Measurements from ENCODE around the gene WWP2. TPM values are rescaled to one million over a fixed set of nuclear protein-coding genes. Genes with fewer than 3 reads are reported as not detected.
"Not testable (repeated sequence)": the region's sequence is repeated elsewhere in the genome, so short reads cannot be mapped to it uniquely, and the experiment has no call there.

WWP2 gene
- total RNA-seq, 1 donor from 2014 or later = 38.8 TPM

- Mint-ChIP-seq H3K4me3 (peak overlapping the region; percentile 100), H3K9me3 (no peaks in the 10 kb centered on the region), H3K4me1 (ENCODE audit: unreplicated experiment) (peaks cover 8% of the 10 kb centered on the region), H3K27ac (peak overlapping the region; percentile 99), H3K27me3 (peaks cover 6% of the 10 kb centered on the region), H3K36me3 (peaks cover 12% of the 10 kb centered on the region)
- DNase-seq (ENCODE audit: extremely low spot score, unreplicated experiment) = no peak
- no peak for TF ChIP-seq CTCF (conservative IDR thresholded peaks at IDR 0.05)
These were observed 8.0 kb upstream of the WWP2 start for GRCh38 chr16:69754143-69754468.

- peak; percentile 98 for TF ChIP-seq CTCF (conservative IDR thresholded peaks at IDR 0.05)
- H3K27me3 Mint-ChIP-seq = peaks cover 6% of the 10 kb centered on the region
- peak within 1 kb of the TSS; percentile 99 for H3K27ac Mint-ChIP-seq
- H3K36me3 Mint-ChIP-seq = peaks cover 12% of the 10 kb centered on the region
- peaks cover 8% of the 10 kb centered on the region for H3K4me1 Mint-ChIP-seq (ENCODE audit: unreplicated experiment)
- H3K9me3 Mint-ChIP-seq = no peaks in the 10 kb centered on the region
- H3K4me3 Mint-ChIP-seq = peak within 1 kb of the TSS; percentile 100
- peak; percentile 97 for DNase-seq (ENCODE audit: extremely low spot score, unreplicated experiment)
These were observed 7.4 kb upstream of the WWP2 start, which contains the start of gene NOB1 for GRCh38 chr16:69754469-69755310. Gene NOB1 (minus strand): TSS chr16:69754926. CDS start chr16:69754910, 16 bp downstream.

- H3K36me3 Mint-ChIP-seq = peaks cover 12% of the 10 kb centered on the region
- H3K4me3 Mint-ChIP-seq = no peak overlapping the region
- no peak for DNase-seq (ENCODE audit: extremely low spot score, unreplicated experiment)
- H3K27me3 Mint-ChIP-seq = peaks cover 6% of the 10 kb centered on the region
- peaks cover 8% of the 10 kb centered on the region for H3K4me1 Mint-ChIP-seq (ENCODE audit: unreplicated experiment)
- H3K27ac Mint-ChIP-seq = no peak overlapping the region
- H3K9me3 Mint-ChIP-seq = no peaks in the 10 kb centered on the region
- TF ChIP-seq CTCF (conservative IDR thresholded peaks at IDR 0.05) = no peak
These were observed 5.4 kb upstream of the WWP2 start for GRCh38 chr16:69756705-69757104.

- not testable (repeated sequence) for H3K27me3 Mint-ChIP-seq
These were observed 4.8 kb upstream of the WWP2 start for GRCh38 chr16:69757375-69757774.

GRCh38 chr16:69762814-69763598, 874 bp downstream of the WWP2 start:
- H3K27me3 Mint-ChIP-seq = no peaks in the 10 kb centered on the region
- H3K4me1 Mint-ChIP-seq (ENCODE audit: unreplicated experiment) = peaks cover 14% of the 10 kb centered on the region
- no peak for TF ChIP-seq CTCF (conservative IDR thresholded peaks at IDR 0.05)
- no peaks in the 10 kb centered on the region for H3K9me3 Mint-ChIP-seq
- peak overlapping the region; percentile 88 for H3K27ac Mint-ChIP-seq
- H3K36me3 Mint-ChIP-seq = peaks cover 13% of the 10 kb centered on the region
- DNase-seq (ENCODE audit: extremely low spot score, unreplicated experiment) = no peak
- H3K4me3 Mint-ChIP-seq = peak overlapping the region; percentile 87

More at GRCh38 chr16:69757375-69757774, 4.8 kb upstream of the WWP2 start:
- DNase-seq (ENCODE audit: extremely low spot score, unreplicated experiment); H3K9me3 Mint-ChIP-seq; H3K36me3 Mint-ChIP-seq; H3K27ac Mint-ChIP-seq; H3K4me1 Mint-ChIP-seq (ENCODE audit: unreplicated experiment); H3K4me3 Mint-ChIP-seq: not testable (repeated sequence)

- Mint-ChIP-seq H3K4me1 (ENCODE audit: unreplicated experiment) (peaks cover 14% of the 10 kb centered on the region), H3K9me3 (no peaks in the 10 kb centered on the region), H3K4me3 (peak overlapping the region; percentile 87), H3K27ac (peak overlapping the region; percentile 88), H3K27me3 (no peaks in the 10 kb centered on the region), H3K36me3 (peaks cover 13% of the 10 kb centered on the region)
- no peak for DNase-seq (ENCODE audit: extremely low spot score, unreplicated experiment)
- no peak for TF ChIP-seq CTCF (conservative IDR thresholded peaks at IDR 0.05)
These were observed 1.4 kb downstream of the WWP2 start for GRCh38 chr16:69763599-69763942.
